SK-N-SH (cell line): ENCODE results near the gene STK4. TPM values are rescaled to one million over a fixed set of nuclear protein-coding genes. Genes with fewer than 3 reads are reported as not detected.

Experiments
- CTCF ChIA-PET: fragments of 300-600, 350-600 bp; formaldehyde crosslinking; extraction: SDS; loops from one replicate; lab custom pipeline; 2021; lab: Yijun Ruan, JAX
- POLR2A ChIA-PET: fragments of 350-600 bp; sonication (Branson Sonifier 250); formaldehyde crosslinking; extraction: SDS; loops from one replicate; lab custom pipeline; 2020; ENCODE audit warnings: antibody characterized with exemption, inconsistent platforms; lab: Yijun Ruan, JAX
- DNase-seq: peaks from one replicate; pipeline ENCODE4 v3.0.0; 2012
- H2AFZ ChIP-seq: fragments of 200-600 bp; sonication (generic); 2 replicates; pipeline ENCODE4 v1.8.1; 2016; ENCODE audit warnings: antibody characterized with exemption, mild to moderate bottlenecking, low read depth
- H3F3A ChIP-seq: fragments of 200-600 bp; sonication (generic); replicated peaks from 2 replicates; pipeline ENCODE3; 2016; ENCODE audit warnings: antibody characterized with exemption, mild to moderate bottlenecking; ENCODE audit not compliant: insufficient read depth
- H3K27ac ChIP-seq, 2 experiments: fragments of 200-500 bp in 1 of 2; fragments of 200-600 bp in 1 of 2; sonication (Bioruptor generic) in 1 of 2; sonication (generic), shearing (Covaris generic) in 1 of 2; 2 replicates each; pipeline versions ENCODE4 v1.5.1 to v1.6.1; 2014 to 2016; ENCODE audit warnings: low read depth in 2 of 2, inconsistent platforms in 1 of 2, low read length in 1 of 2, mild to moderate bottlenecking in 1 of 2, mixed read lengths in 1 of 2
- H3K27me3 ChIP-seq: fragments of 200-600 bp; sonication (generic), shearing (Covaris generic); 2 replicates; pipeline ENCODE4 v1.6.1; 2016; ENCODE audit warnings: mixed run types; ENCODE audit not compliant: insufficient read depth
- H3K36me3 ChIP-seq, 2 experiments: fragments of 200-500 bp in 1 of 2; fragments of 200-600 bp in 1 of 2; sonication (Bioruptor generic) in 1 of 2; sonication (generic) in 1 of 2; replicated peaks in 1 of 2; 2 replicates each; pipeline versions ENCODE3 to v1.5.1; 2014 to 2016; ENCODE audit warnings: low read length in 1 of 2, mild to moderate bottlenecking in 1 of 2; ENCODE audit not compliant: insufficient read depth in 2 of 2, control insufficient read depth in 1 of 2
- H3K4me1 ChIP-seq, 2 experiments: fragments of 200-500 bp in 1 of 2; fragments of 200-600 bp in 1 of 2; sonication (Bioruptor generic) in 1 of 2; sonication (generic), shearing (Covaris generic) in 1 of 2; 2 replicates each; pipeline versions ENCODE4 v1.5.1 to v1.6.1; 2014 to 2016; ENCODE audit warnings: low read depth in 1 of 2, low read length in 1 of 2, mixed run types in 1 of 2; ENCODE audit not compliant: insufficient read depth in 2 of 2, control insufficient read depth in 1 of 2
- H3K4me2 ChIP-seq: fragments of 200-600 bp; sonication (generic), shearing (Covaris generic); 2 replicates; pipeline ENCODE4 v1.6.1; 2017; ENCODE audit warnings: mixed run types
- H3K4me3 ChIP-seq, 2 experiments: fragments of 200-500 bp in 1 of 2; fragments of 200-600 bp in 1 of 2; sonication (Bioruptor generic) in 1 of 2; sonication (generic), shearing (Covaris generic) in 1 of 2; 2 replicates each; pipeline versions ENCODE4 v1.5.1 to v1.8.1; 2014 to 2016; ENCODE audit warnings: low read depth in 2 of 2, inconsistent platforms in 1 of 2, low read length in 1 of 2, mild to moderate bottlenecking in 1 of 2, mixed read lengths in 1 of 2, moderate library complexity in 1 of 2
- H3K79me2 ChIP-seq: fragments of 200-600 bp; sonication (generic); 2 replicates; pipeline ENCODE4 v1.8.1; 2017; ENCODE audit warnings: mild to moderate bottlenecking; ENCODE audit not compliant: insufficient read depth
- H3K9ac ChIP-seq: fragments of 200-600 bp; sonication (generic); 2 replicates; pipeline ENCODE4 v1.6.1; 2017; ENCODE audit warnings: mixed run types
- H3K9me2 ChIP-seq: fragments of 200-600 bp; sonication (generic); 2 replicates; pipeline ENCODE4 v1.6.1; 2017; ENCODE audit warnings: mixed run types
- H3K9me3 ChIP-seq: fragments of 200-600 bp; sonication (generic); 2 replicates; pipeline ENCODE4 v1.6.1; 2017; ENCODE audit warnings: mixed run types, mild to moderate bottlenecking, moderate library complexity
- H4K20me1 ChIP-seq: fragments of 200-600 bp; sonication (generic); 2 replicates; pipeline ENCODE4 v1.6.1; 2017; ENCODE audit warnings: mild to moderate bottlenecking, mixed run types; ENCODE audit not compliant: insufficient read depth
- CHD2 ChIP-seq: fragments of 150-350 bp; IDR thresholded peaks from 2 replicates; pipeline ENCODE4 v1.6.1; 2018; ENCODE audit warnings: low read length; ENCODE audit not compliant: partially characterized antibody
- GABPA ChIP-seq: IDR thresholded peaks from 2 replicates; pipeline ENCODE4 v1.4.0; 2012; ENCODE audit warnings: low read depth, mild to moderate bottlenecking
- GATA2 ChIP-seq: sonication (generic); formaldehyde crosslinking; IDR thresholded peaks from 2 replicates; pipeline ENCODE4 v1.5.0; 2020; ENCODE audit warnings: mild to moderate bottlenecking, missing genetic modification reagents
- MXI1 ChIP-seq: IDR thresholded peaks from 2 replicates; pipeline ENCODE4 v1.6.1; 2012; ENCODE audit warnings: mild to moderate bottlenecking, low read depth, low read length, improper control_type of control experiment
- RAD21 ChIP-seq: IDR thresholded peaks from 2 replicates; pipeline ENCODE4 v1.6.1; 2012; ENCODE audit warnings: mild to moderate bottlenecking, low read length
- RFX5 ChIP-seq: IDR thresholded peaks from 2 replicates; pipeline ENCODE4 v1.6.1; 2012; ENCODE audit warnings: mild to moderate bottlenecking, improper control_type of control experiment, low read length
- RXRA ChIP-seq: IDR thresholded peaks from 2 replicates; pipeline ENCODE4 v1.4.0; 2012; ENCODE audit warnings: low read depth, mild to moderate bottlenecking, borderline replicate concordance
- TEAD4 ChIP-seq: IDR thresholded peaks from 2 replicates; pipeline ENCODE4 v1.4.0; 2012; ENCODE audit warnings: mild to moderate bottlenecking, borderline replicate concordance; ENCODE audit not compliant: insufficient read depth
- YY1 ChIP-seq: IDR thresholded peaks from 2 replicates; pipeline ENCODE4 v1.4.0; 2012; ENCODE audit warnings: low read depth, mild to moderate bottlenecking
- WGBS: methylation state at CpG from one replicate; pipeline ENCODE4 v1.1.6; 2017; ENCODE audit warnings: low lambda C conversion rate; 5-methylcytosine and 5-hydroxymethylcytosine counted together
- polyA plus RNA-seq, 3 experiments: library from polyadenylated mRNA; depleted of rRNA; stranded (reverse); fragments of >200 nt; gene quantifications; 2 replicates each; pipeline ENCODE4 v1.2.3, GENCODE V29; 2012
- TF ChIP-seq, protein P1 (sequence below): IDR thresholded peaks from 2 replicates; pipeline ENCODE4 v1.4.0; 2012; ENCODE audit warnings: low read depth, borderline replicate concordance
- TF ChIP-seq, protein P2 (sequence below): fragments of 200-600 bp; sonication (generic); IDR thresholded peaks from 2 replicates; pipeline ENCODE4 v1.6.1; 2017; ENCODE audit warnings: antibody characterized with exemption, mild to moderate bottlenecking, moderate library complexity
- TF ChIP-seq, protein P3 (sequence below): fragments of 150-350 bp; IDR thresholded peaks from 2 replicates; pipeline ENCODE4 v1.6.1; 2016; ENCODE audit warnings: mild to moderate bottlenecking, low read depth, low read length

Gene STK4
- polyA plus RNA-seq, 1 of the 3 experiments (the other 2 are of a cell fraction) = 11.4 TPM

DNA sequence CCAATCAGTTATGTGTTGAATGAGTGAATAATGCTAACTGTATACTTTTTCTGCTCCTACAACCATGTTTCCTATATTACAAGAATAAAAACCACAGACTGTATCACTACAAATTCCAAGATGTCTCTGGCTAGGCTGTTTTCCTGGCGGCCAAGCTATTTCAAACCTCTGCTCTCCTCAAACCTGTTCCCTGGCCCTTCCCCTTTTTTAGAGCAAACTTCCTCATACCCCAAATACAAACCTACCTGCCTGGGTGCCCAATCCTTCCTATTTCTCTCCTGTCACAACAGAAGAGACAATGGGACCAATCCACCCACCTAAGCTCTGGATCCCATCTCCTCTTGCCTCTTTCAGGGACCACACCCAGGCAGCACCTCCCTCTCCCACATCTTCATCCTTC, 13.6 kb upstream of the STK4 start (continued):
- TF ChIP-seq, protein P1, sequence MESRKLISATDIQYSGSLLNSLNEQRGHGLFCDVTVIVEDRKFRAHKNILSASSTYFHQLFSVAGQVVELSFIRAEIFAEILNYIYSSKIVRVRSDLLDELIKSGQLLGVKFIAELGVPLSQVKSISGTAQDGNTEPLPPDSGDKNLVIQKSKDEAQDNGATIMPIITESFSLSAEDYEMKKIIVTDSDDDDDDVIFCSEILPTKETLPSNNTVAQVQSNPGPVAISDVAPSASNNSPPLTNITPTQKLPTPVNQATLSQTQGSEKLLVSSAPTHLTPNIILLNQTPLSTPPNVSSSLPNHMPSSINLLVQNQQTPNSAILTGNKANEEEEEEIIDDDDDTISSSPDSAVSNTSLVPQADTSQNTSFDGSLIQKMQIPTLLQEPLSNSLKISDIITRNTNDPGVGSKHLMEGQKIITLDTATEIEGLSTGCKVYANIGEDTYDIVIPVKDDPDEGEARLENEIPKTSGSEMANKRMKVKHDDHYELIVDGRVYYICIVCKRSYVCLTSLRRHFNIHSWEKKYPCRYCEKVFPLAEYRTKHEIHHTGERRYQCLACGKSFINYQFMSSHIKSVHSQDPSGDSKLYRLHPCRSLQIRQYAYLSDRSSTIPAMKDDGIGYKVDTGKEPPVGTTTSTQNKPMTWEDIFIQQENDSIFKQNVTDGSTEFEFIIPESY = no peak
- TF ChIP-seq, protein P2, sequence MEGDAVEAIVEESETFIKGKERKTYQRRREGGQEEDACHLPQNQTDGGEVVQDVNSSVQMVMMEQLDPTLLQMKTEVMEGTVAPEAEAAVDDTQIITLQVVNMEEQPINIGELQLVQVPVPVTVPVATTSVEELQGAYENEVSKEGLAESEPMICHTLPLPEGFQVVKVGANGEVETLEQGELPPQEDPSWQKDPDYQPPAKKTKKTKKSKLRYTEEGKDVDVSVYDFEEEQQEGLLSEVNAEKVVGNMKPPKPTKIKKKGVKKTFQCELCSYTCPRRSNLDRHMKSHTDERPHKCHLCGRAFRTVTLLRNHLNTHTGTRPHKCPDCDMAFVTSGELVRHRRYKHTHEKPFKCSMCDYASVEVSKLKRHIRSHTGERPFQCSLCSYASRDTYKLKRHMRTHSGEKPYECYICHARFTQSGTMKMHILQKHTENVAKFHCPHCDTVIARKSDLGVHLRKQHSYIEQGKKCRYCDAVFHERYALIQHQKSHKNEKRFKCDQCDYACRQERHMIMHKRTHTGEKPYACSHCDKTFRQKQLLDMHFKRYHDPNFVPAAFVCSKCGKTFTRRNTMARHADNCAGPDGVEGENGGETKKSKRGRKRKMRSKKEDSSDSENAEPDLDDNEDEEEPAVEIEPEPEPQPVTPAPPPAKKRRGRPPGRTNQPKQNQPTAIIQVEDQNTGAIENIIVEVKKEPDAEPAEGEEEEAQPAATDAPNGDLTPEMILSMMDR = no peak
- TF ChIP-seq, protein P3, sequence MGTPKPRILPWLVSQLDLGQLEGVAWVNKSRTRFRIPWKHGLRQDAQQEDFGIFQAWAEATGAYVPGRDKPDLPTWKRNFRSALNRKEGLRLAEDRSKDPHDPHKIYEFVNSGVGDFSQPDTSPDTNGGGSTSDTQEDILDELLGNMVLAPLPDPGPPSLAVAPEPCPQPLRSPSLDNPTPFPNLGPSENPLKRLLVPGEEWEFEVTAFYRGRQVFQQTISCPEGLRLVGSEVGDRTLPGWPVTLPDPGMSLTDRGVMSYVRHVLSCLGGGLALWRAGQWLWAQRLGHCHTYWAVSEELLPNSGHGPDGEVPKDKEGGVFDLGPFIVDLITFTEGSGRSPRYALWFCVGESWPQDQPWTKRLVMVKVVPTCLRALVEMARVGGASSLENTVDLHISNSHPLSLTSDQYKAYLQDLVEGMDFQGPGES = no peak

DNA sequence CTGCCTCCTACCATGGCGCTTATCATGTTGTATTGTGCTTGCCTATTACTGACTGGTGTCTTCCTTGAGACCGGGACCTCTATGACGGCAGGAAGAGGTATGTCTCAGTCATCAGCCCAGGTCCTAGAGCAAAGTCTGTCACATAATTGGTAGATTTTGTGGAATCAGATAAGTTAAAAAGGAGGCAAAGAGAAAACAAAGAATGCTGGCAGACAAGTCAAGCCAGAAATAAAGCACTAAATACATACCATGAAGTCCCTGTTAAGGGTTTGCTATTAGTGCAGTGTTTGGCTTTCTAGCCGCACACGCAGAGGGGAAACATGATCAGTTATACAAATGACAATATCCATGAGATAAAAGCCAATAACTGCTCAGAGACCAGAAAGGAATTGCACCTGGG, 12.1 kb upstream of the STK4 start:
- WGBS = 98% methylated on average over 5 of the region's 5 CpGs
- no peaks in the 10 kb centered on the region for H3F3A ChIP-seq
- TF ChIP-seq RAD21 = no peak
- TF ChIP-seq GABPA = no peak
- TF ChIP-seq TEAD4 = no peak
- TF ChIP-seq CHD2 = no peak
- no peak for TF ChIP-seq MXI1
- TF ChIP-seq YY1 = no peak
- TF ChIP-seq RXRA = no peak
- no peak for TF ChIP-seq RFX5
- no peak for TF ChIP-seq GATA2 (CRISPR knock-in tag)
- TF ChIP-seq, all 33 proteins: peak for 0
- H3K36me3 ChIP-seq = peaks cover 59 to 69% of the 10 kb centered on the region in 2 experiments
- H3K27me3 ChIP-seq = no peaks in the 10 kb centered on the region
- no peak overlapping the region for H3K4me3 ChIP-seq
- H3K4me1 ChIP-seq = peaks cover 5 to 8% of the 10 kb centered on the region in 2 experiments; a peak in 3 of 4 replicates
- H3K79me2 ChIP-seq = peaks cover 44% of the 10 kb centered on the region
- CTCF ChIA-PET = interaction anchor here (1.0 kb wide), 1 partner anchor 11 kb away, joined by 3 read pairs; no protein-coding TSS in a partner anchor
- H3K9me3 ChIP-seq = no peaks in the 10 kb centered on the region
- H3K27ac ChIP-seq = no peak overlapping the region; a peak in 1 of 4 replicates
- H3K9ac ChIP-seq = no peak overlapping the region
- DNase-seq = no peak
- POLR2A ChIA-PET = no interaction called here
- peaks cover 12% of the 10 kb centered on the region for H4K20me1 ChIP-seq
- no peaks in the 10 kb centered on the region for H3K9me2 ChIP-seq
- no peak overlapping the region for H2AFZ ChIP-seq
- no peak overlapping the region for H3K4me2 ChIP-seq
